KMS-11 (cell line): ENCODE results near the gene CHST11.

Experiments used
- H2AFZ ChIP-seq: fragments of 200-600 bp; sonication (generic); 2 replicates; pipeline ENCODE4 v1.6.1; 2016; ENCODE audit warnings: antibody characterized with exemption, mixed run types, low read depth
- H3K27ac ChIP-seq: fragments of 200-600 bp; sonication (generic); 2 replicates; pipeline ENCODE4 v1.6.1; 2016; ENCODE audit warnings: mild to moderate bottlenecking, mixed run types
- H3K27me3 ChIP-seq: fragments of 200-600 bp; sonication (generic); 2 replicates; pipeline ENCODE4 v1.6.1; 2017; ENCODE audit warnings: mild to moderate bottlenecking, low read depth, mixed run types, moderate library complexity; ENCODE audit not compliant: insufficient read depth
- H3K36me3 ChIP-seq: fragments of 200-600 bp; sonication (generic); 2 replicates; pipeline ENCODE4 v1.6.1; 2017; ENCODE audit warnings: mild to moderate bottlenecking, mixed run types; ENCODE audit not compliant: insufficient read depth
- H3K4me1 ChIP-seq: fragments of 200-600 bp; sonication (generic); 2 replicates; pipeline ENCODE4 v1.6.1; 2016; ENCODE audit warnings: mild to moderate bottlenecking, low read depth, mixed run types; ENCODE audit not compliant: poor library complexity, severe bottlenecking
- H3K4me2 ChIP-seq: fragments of 200-600 bp; sonication (generic); 2 replicates; pipeline ENCODE4 v1.7.0; 2016; ENCODE audit warnings: mild to moderate bottlenecking, mixed run types
- H3K4me3 ChIP-seq: fragments of 200-600 bp; sonication (generic); IDR thresholded peaks from 2 replicates; pipeline ENCODE4 v1.6.1; 2017; ENCODE audit warnings: low read depth, low read length, mixed read lengths; ENCODE audit not compliant: insufficient read depth
- H3K79me2 ChIP-seq: fragments of 200-600 bp; sonication (generic); 2 replicates; pipeline ENCODE4 v1.6.1; 2016; ENCODE audit warnings: low read depth, mixed run types; ENCODE audit not compliant: insufficient read depth
- H3K9ac ChIP-seq: fragments of 200-600 bp; sonication (generic); 2 replicates; pipeline ENCODE4 v1.6.1; 2016; ENCODE audit warnings: mild to moderate bottlenecking, mixed run types
- H4K20me1 ChIP-seq: fragments of 200-600 bp; sonication (generic); 2 replicates; pipeline ENCODE4 v1.6.1; 2016; ENCODE audit warnings: mild to moderate bottlenecking, mixed run types; ENCODE audit not compliant: insufficient read depth
- CTCF ChIP-seq: fragments of 200-600 bp; sonication (generic); conservative IDR thresholded peaks from 2 replicates; pipeline ENCODE4 v1.6.1; 2017; ENCODE audit warnings: low read depth, mild to moderate bottlenecking, antibody characterized with exemption, low read length, moderate library complexity, mixed read lengths

CHST11 gene

GRCh38 chr12:104701301-104701700 is 244.6 kb downstream of the CHST11 start:
- Histone ChIP-seq H3K9ac (no peak overlapping the region), H3K4me3 (no peak overlapping the region), H3K4me1 (no peaks in the 10 kb centered on the region), H3K4me2 (no peak overlapping the region), H3K36me3 (no peaks in the 10 kb centered on the region), H4K20me1 (no peaks in the 10 kb centered on the region), H3K27ac (no peak overlapping the region), H2AFZ (no peak overlapping the region), H3K27me3 (no peaks in the 10 kb centered on the region), H3K79me2 (no peaks in the 10 kb centered on the region)
- no peak for TF ChIP-seq CTCF

GRCh38 chr12:104701756-104702155 is 245.0 kb downstream of the CHST11 start:
- no peak overlapping the region for H3K4me3 ChIP-seq
- H3K4me1 ChIP-seq = no peaks in the 10 kb centered on the region
- no peaks in the 10 kb centered on the region for H3K36me3 ChIP-seq
- no peak overlapping the region for H3K4me2 ChIP-seq
- H2AFZ ChIP-seq = no peak overlapping the region
- no peaks in the 10 kb centered on the region for H3K79me2 ChIP-seq
- H4K20me1 ChIP-seq = no peaks in the 10 kb centered on the region
- H3K27ac ChIP-seq = no peak overlapping the region
- H3K9ac ChIP-seq = no peak overlapping the region
- no peak for TF ChIP-seq CTCF
- no peaks in the 10 kb centered on the region for H3K27me3 ChIP-seq

GRCh38 chr12:104702565-104703139 is 245.9 kb downstream of the CHST11 start:
- no peaks in the 10 kb centered on the region for H3K79me2 ChIP-seq
- no peaks in the 10 kb centered on the region for H3K36me3 ChIP-seq
- no peak for TF ChIP-seq CTCF
- no peaks in the 10 kb centered on the region for H3K27me3 ChIP-seq
- no peak overlapping the region for H3K4me3 ChIP-seq
- no peaks in the 10 kb centered on the region for H4K20me1 ChIP-seq
- no peak overlapping the region for H3K27ac ChIP-seq
- H3K9ac ChIP-seq = no peak overlapping the region
- H3K4me2 ChIP-seq = no peak overlapping the region
- no peak overlapping the region for H2AFZ ChIP-seq
- H3K4me1 ChIP-seq = no peaks in the 10 kb centered on the region

GRCh38 chr12:104703372-104703771 is 246.6 kb downstream of the CHST11 start:
- H3K9ac ChIP-seq = no peak overlapping the region
- no peaks in the 10 kb centered on the region for H4K20me1 ChIP-seq
- no peak overlapping the region for H2AFZ ChIP-seq
- H3K4me3 ChIP-seq = no peak overlapping the region
- H3K36me3 ChIP-seq = no peaks in the 10 kb centered on the region
- H3K4me1 ChIP-seq = no peaks in the 10 kb centered on the region
- H3K4me2 ChIP-seq = no peak overlapping the region
- no peaks in the 10 kb centered on the region for H3K79me2 ChIP-seq
- TF ChIP-seq CTCF = no peak
- no peak overlapping the region for H3K27ac ChIP-seq
- H3K27me3 ChIP-seq = no peaks in the 10 kb centered on the region
